Parathyroid adenoma (tissue), 2 donors: ENCODE measurements around the gene ECHS1.

Source experiments
- H2AFZ ChIP-seq: fragments of 300-600 bp; sonication (generic); one replicate; pipeline ENCODE4 v1.7.0; 2017; ENCODE audit warnings: antibody characterized with exemption, mild to moderate bottlenecking
- H3K27ac ChIP-seq: fragments of 300-600 bp; sonication (generic); one replicate; pipeline ENCODE4 v1.7.0; 2017
- H3K27me3 ChIP-seq: fragments of 300-600 bp; sonication (generic); one replicate; pipeline ENCODE4 v1.7.0; 2017; ENCODE audit warnings: low read length; ENCODE audit not compliant: control insufficient read depth, insufficient read depth
- H3K36me3 ChIP-seq: fragments of 300-600 bp; sonication (generic); one replicate; pipeline ENCODE4 v1.7.0; 2017; ENCODE audit warnings: low read length; ENCODE audit not compliant: control insufficient read depth, insufficient read depth
- H3K4me1 ChIP-seq: fragments of 300-600 bp; sonication (generic); one replicate; pipeline ENCODE4 v1.7.0; 2017; ENCODE audit warnings: control low read depth
- H3K4me2 ChIP-seq: fragments of 300-600 bp; sonication (generic); one replicate; pipeline ENCODE4 v1.7.0; 2017; ENCODE audit warnings: low read length
- H3K4me3 ChIP-seq: fragments of 300-600 bp; sonication (generic); one replicate; pipeline ENCODE4 v1.7.0; 2017; ENCODE audit warnings: low read depth, low read length
- H3K79me2 ChIP-seq: fragments of 300-600 bp; sonication (generic); one replicate; pipeline ENCODE4 v1.7.0; 2017; ENCODE audit warnings: control low read depth
- H3K9ac ChIP-seq: fragments of 300-600 bp; sonication (generic); one replicate; pipeline ENCODE4 v1.7.0; 2017; ENCODE audit warnings: mild to moderate bottlenecking
- H3K9me3 ChIP-seq: fragments of 300-600 bp; sonication (generic); one replicate; pipeline ENCODE4 v1.7.0; 2017; ENCODE audit warnings: low read length; ENCODE audit not compliant: control insufficient read depth
- TF ChIP-seq, protein P1 (sequence below): fragments of 300-600 bp; sonication (generic); IDR thresholded peaks from one replicate; pipeline ENCODE4 v1.7.0; 2017; ENCODE audit warnings: antibody characterized with exemption, mild to moderate bottlenecking
- donor health status: primary hyperparathyroidism.

ECHS1 gene

DNA sequence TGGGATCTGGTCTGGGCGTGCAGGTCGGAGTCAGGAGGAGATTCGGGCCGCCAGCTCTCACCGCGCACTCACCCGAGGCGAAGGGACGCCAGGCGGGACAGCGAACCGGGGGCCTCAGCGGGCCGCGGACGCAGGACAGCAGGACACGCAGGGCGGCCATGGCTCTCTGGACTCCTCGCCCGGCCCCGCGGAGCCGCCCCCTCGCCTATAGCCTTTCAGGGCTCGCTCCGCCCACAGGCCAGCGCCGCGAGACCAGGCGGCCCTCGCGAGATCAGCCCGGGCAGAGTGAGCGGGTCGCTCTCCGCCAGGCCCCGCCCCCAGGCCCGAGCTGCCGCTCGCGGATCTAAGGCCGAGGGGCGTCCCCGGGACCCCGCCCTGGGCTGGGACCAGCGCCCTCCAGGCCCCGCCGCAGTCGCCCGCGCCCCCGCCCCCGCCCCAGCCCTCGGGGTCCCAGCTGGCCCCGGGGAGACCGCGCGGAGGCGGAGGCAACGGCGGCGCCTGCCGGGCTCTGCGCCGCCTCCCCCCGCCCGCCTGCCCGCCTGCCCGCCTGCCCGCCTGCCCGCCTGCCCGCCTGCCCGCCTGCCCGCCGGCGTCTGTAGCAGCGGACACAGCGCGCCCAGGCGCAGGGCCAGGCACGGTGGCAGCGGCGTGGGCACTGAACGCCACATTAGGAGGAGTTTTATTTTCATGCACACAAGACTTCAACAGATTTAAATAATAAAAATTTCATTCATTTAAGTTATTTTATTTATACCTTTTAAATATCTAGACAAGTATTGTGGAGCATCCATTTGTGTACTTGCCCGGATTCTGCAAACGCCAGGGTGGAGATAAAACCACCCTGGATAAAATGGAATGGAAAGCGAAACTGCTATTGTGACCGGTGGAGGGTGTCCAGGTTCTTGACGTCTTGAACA lies at the start of gene ECHS1:
ECHS1 (minus strand) TSS at position 181 of the 917 bp plus-strand sequence; CDS start at position 160, 21 bp downstream.
- no peaks in the 10 kb centered on the region for H3K9me3 ChIP-seq

DNA sequence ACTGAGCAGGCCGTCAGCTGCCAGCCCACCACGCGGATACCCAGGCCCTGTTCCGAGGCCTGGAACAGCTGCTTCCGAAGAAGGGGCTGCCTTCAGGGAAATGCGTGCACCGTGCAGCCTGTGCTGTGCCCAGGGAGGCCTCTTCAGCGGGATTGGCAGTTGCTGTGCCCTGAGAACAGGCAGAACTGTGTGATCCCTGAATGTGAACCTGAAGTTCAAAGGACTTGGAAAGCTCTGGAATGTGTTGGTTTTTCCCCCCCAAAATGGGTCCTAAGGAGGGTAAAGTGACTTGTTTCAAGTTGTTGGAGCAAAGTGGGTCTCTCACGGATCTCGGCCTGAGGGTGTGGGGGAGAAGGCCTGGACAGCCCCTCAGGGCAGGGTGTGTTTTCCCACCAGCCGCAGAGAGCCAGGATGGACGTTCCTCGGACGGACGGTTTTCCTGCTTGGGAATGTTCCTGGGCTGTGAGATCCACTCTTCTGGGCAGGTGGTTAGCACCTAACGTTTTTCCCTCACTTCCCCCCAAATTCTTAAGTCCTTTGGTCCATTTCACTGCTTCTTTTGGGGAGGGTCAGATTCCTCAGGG lies 49.2 kb upstream of the ECHS1 start:
- TF ChIP-seq, protein P1, sequence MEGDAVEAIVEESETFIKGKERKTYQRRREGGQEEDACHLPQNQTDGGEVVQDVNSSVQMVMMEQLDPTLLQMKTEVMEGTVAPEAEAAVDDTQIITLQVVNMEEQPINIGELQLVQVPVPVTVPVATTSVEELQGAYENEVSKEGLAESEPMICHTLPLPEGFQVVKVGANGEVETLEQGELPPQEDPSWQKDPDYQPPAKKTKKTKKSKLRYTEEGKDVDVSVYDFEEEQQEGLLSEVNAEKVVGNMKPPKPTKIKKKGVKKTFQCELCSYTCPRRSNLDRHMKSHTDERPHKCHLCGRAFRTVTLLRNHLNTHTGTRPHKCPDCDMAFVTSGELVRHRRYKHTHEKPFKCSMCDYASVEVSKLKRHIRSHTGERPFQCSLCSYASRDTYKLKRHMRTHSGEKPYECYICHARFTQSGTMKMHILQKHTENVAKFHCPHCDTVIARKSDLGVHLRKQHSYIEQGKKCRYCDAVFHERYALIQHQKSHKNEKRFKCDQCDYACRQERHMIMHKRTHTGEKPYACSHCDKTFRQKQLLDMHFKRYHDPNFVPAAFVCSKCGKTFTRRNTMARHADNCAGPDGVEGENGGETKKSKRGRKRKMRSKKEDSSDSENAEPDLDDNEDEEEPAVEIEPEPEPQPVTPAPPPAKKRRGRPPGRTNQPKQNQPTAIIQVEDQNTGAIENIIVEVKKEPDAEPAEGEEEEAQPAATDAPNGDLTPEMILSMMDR: no peak
- H3K27ac ChIP-seq: no peak overlapping the region
- no peaks in the 10 kb centered on the region for H3K4me1 ChIP-seq
- peaks cover 3% of the 10 kb centered on the region for H3K27me3 ChIP-seq
- H3K9me3 ChIP-seq: no peaks in the 10 kb centered on the region
- no peak overlapping the region for H2AFZ ChIP-seq
- H3K36me3 ChIP-seq: no peaks in the 10 kb centered on the region
- no peak overlapping the region for H3K4me3 ChIP-seq
- H3K79me2 ChIP-seq: peaks cover 7% of the 10 kb centered on the region
- H3K4me2 ChIP-seq: no peak overlapping the region
- H3K9ac ChIP-seq: no peak overlapping the region

More for the DNA sequence above, at the start of gene ECHS1:
- no peak within 1 kb of the TSS for H3K9ac ChIP-seq
- H3K4me1 ChIP-seq: no peaks in the 10 kb centered on the region
- peak within 1 kb of the TSS; percentile 58 for H3K4me2 ChIP-seq
- H3K4me3 ChIP-seq: peak within 1 kb of the TSS; percentile 60
- no peaks in the 10 kb centered on the region for H3K27me3 ChIP-seq
- TF ChIP-seq, protein P1: no peak
- no peaks in the 10 kb centered on the region for H3K36me3 ChIP-seq
- peak within 1 kb of the TSS; percentile 68 for H3K27ac ChIP-seq
- peak within 1 kb of the TSS; percentile 80 for H2AFZ ChIP-seq
- no peaks in the 10 kb centered on the region for H3K79me2 ChIP-seq

GRCh38 chr10:133421336-133422222 lies 48.4 kb upstream of the ECHS1 start:
- H3K4me2 ChIP-seq: no peak overlapping the region
- no peak overlapping the region for H3K9ac ChIP-seq
- no peak overlapping the region for H3K4me3 ChIP-seq
- H3K9me3 ChIP-seq: no peaks in the 10 kb centered on the region
- no peaks in the 10 kb centered on the region for H3K4me1 ChIP-seq
- H3K36me3 ChIP-seq: no peaks in the 10 kb centered on the region
- TF ChIP-seq, protein P1: no peak
- peaks cover 3% of the 10 kb centered on the region for H3K27me3 ChIP-seq
- no peak overlapping the region for H3K27ac ChIP-seq
- H3K79me2 ChIP-seq: peaks cover 7% of the 10 kb centered on the region
- no peak overlapping the region for H2AFZ ChIP-seq

DNA sequence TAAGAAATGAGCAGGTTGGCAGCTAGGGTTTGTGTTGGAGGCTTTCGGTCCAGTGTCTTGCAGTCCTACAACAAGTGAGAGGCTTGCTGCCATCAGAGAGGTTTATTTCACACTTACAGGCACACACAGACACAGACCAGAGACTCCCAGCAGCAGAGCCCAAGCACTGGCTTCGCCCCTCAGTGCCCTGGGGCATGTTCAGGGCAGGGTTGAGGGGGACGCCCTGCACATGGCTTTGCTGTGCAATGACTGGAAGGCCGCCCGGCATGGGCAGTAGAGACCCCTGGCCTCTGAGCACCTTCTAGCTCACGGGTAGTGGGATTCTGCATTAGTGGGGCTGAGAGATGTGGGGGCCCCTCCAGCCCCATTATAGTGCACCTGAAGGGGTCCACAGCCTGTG lies 47.4 kb upstream of the ECHS1 start:
- peaks cover 7% of the 10 kb centered on the region for H3K79me2 ChIP-seq
- peaks cover 3% of the 10 kb centered on the region for H3K27me3 ChIP-seq
- no peaks in the 10 kb centered on the region for H3K4me1 ChIP-seq
- TF ChIP-seq, protein P1: no peak
- no peak overlapping the region for H3K4me2 ChIP-seq
- H3K4me3 ChIP-seq: no peak overlapping the region
- H3K9me3 ChIP-seq: no peaks in the 10 kb centered on the region
- H3K36me3 ChIP-seq: no peaks in the 10 kb centered on the region
- H3K9ac ChIP-seq: no peak overlapping the region
- no peak overlapping the region for H2AFZ ChIP-seq
- H3K27ac ChIP-seq: no peak overlapping the region
